Activated naive CD4-positive, alpha-beta T cell (primary cell): Measurements from ENCODE around the gene PPM1M.
A peak's percentile ranks its signal among the peaks of the same experiment; 100 is the strongest.
"Not testable (repeated sequence)": the region's sequence is repeated elsewhere in the genome, so short reads cannot be mapped to it uniquely, and the experiment has no call there.

Experiments used
- DNase-seq, 4 experiments: peaks; one replicate each; lab custom pipeline; 2025; lab: John Stamatoyannopoulos, UW

The PPM1M gene

GRCh38 chr3:52277071-52277964 lies 31.8 kb downstream of the PPM1M start:
- peak in 3 of 4 experiments; percentile 33 to 56 (median 47) for DNase-seq

- DNase-seq: peak in 3 of 4 experiments; percentile 71 to 77 (median 71)
These were observed 32.5 kb downstream of the PPM1M start for GRCh38 chr3:52277972-52278509.

- peak; percentile 92 to 98 (median 94) for DNase-seq
These were observed 33.0 kb downstream of the PPM1M start, which contains the start of gene WDR82 for GRCh38 chr3:52278510-52279069. Gene WDR82, minus strand, starts transcription at chr3:52278649. Its CDS starts 288 bp downstream, at chr3:52278361.

- no peak for DNase-seq
These were observed 34.0 kb downstream of the PPM1M start for GRCh38 chr3:52279596-52279995.

- DNase-seq: no peak
These were observed 34.5 kb downstream of the PPM1M start for GRCh38 chr3:52280050-52280461.

GRCh38 chr3:52281981-52282801 lies 36.6 kb downstream of the PPM1M start:
- peak in 2 of 4 experiments; percentile 12 to 28 for DNase-seq

GRCh38 chr3:52283306-52283705 lies 37.7 kb downstream of the PPM1M start:
- no peak for DNase-seq

GRCh38 chr3:52284051-52284450 lies 38.5 kb downstream of the PPM1M start:
- not testable (repeated sequence) for DNase-seq

GRCh38 chr3:52286777-52287110 lies 41.2 kb downstream of the PPM1M start:
- DNase-seq: no peak

GRCh38 chr3:52288674-52289073 lies 43.1 kb downstream of the PPM1M start:
- DNase-seq: no peak

GRCh38 chr3:52289338-52289746 lies 43.8 kb downstream of the PPM1M start:
- no peak for DNase-seq

GRCh38 chr3:52289747-52290595 lies 44.4 kb downstream of the PPM1M start:
- DNase-seq: no peak

GRCh38 chr3:52290596-52291507 lies 45.3 kb downstream of the PPM1M start:
- no peak for DNase-seq

- peak in 1 of 4 experiments; percentile 31 for DNase-seq
These were observed 46.1 kb downstream of the PPM1M start for GRCh38 chr3:52291508-52292181.

GRCh38 chr3:52292247-52293065 lies 46.9 kb downstream of the PPM1M start:
- no peak for DNase-seq

GRCh38 chr3:52293491-52294319 lies 48.1 kb downstream of the PPM1M start:
- DNase-seq: no peak

- no peak for DNase-seq
These were observed 49.0 kb downstream of the PPM1M start for GRCh38 chr3:52294320-52295150.
